KMS-11 (cell line): ENCODE data around the gene AP5Z1.

Experiments
- H2AFZ ChIP-seq: fragments of 200-600 bp; sonication (generic); 2 replicates; pipeline ENCODE4 v1.6.1; 2016; ENCODE audit warnings: antibody characterized with exemption, mixed run types, low read depth
- H3K27ac ChIP-seq: fragments of 200-600 bp; sonication (generic); 2 replicates; pipeline ENCODE4 v1.6.1; 2016; ENCODE audit warnings: mild to moderate bottlenecking, mixed run types
- H3K27me3 ChIP-seq: fragments of 200-600 bp; sonication (generic); 2 replicates; pipeline ENCODE4 v1.6.1; 2017; ENCODE audit warnings: mild to moderate bottlenecking, low read depth, mixed run types, moderate library complexity; ENCODE audit not compliant: insufficient read depth
- H3K36me3 ChIP-seq: fragments of 200-600 bp; sonication (generic); 2 replicates; pipeline ENCODE4 v1.6.1; 2017; ENCODE audit warnings: mild to moderate bottlenecking, mixed run types; ENCODE audit not compliant: insufficient read depth
- H3K4me1 ChIP-seq: fragments of 200-600 bp; sonication (generic); 2 replicates; pipeline ENCODE4 v1.6.1; 2016; ENCODE audit warnings: mild to moderate bottlenecking, low read depth, mixed run types; ENCODE audit not compliant: poor library complexity, severe bottlenecking
- H3K4me2 ChIP-seq: fragments of 200-600 bp; sonication (generic); 2 replicates; pipeline ENCODE4 v1.7.0; 2016; ENCODE audit warnings: mild to moderate bottlenecking, mixed run types
- H3K4me3 ChIP-seq: fragments of 200-600 bp; sonication (generic); IDR thresholded peaks from 2 replicates; pipeline ENCODE4 v1.6.1; 2017; ENCODE audit warnings: low read depth, low read length, mixed read lengths; ENCODE audit not compliant: insufficient read depth
- H3K79me2 ChIP-seq: fragments of 200-600 bp; sonication (generic); 2 replicates; pipeline ENCODE4 v1.6.1; 2016; ENCODE audit warnings: low read depth, mixed run types; ENCODE audit not compliant: insufficient read depth
- H3K9ac ChIP-seq: fragments of 200-600 bp; sonication (generic); 2 replicates; pipeline ENCODE4 v1.6.1; 2016; ENCODE audit warnings: mild to moderate bottlenecking, mixed run types
- H4K20me1 ChIP-seq: fragments of 200-600 bp; sonication (generic); 2 replicates; pipeline ENCODE4 v1.6.1; 2016; ENCODE audit warnings: mild to moderate bottlenecking, mixed run types; ENCODE audit not compliant: insufficient read depth
- CTCF ChIP-seq: fragments of 200-600 bp; sonication (generic); conservative IDR thresholded peaks from 2 replicates; pipeline ENCODE4 v1.6.1; 2017; ENCODE audit warnings: low read depth, mild to moderate bottlenecking, antibody characterized with exemption, low read length, moderate library complexity, mixed read lengths

The AP5Z1 gene

GRCh38 chr7:4837803-4838625, 62.6 kb downstream of the AP5Z1 start:
- Histone ChIP-seq H3K79me2 (no peaks in the 10 kb centered on the region), H4K20me1 (no peaks in the 10 kb centered on the region), H3K36me3 (no peaks in the 10 kb centered on the region), H3K9ac (no peak overlapping the region), H2AFZ (no peak overlapping the region), H3K4me2 (no peak overlapping the region), H3K27me3 (no peaks in the 10 kb centered on the region), H3K27ac (no peak overlapping the region), H3K4me1 (no peaks in the 10 kb centered on the region), H3K4me3 (no peak overlapping the region)
- TF ChIP-seq CTCF, result no peak

GRCh38 chr7:4838626-4839334, 63.4 kb downstream of the AP5Z1 start:
- Histone ChIP-seq H3K4me1 (no peaks in the 10 kb centered on the region), H3K79me2 (no peaks in the 10 kb centered on the region), H2AFZ (no peak overlapping the region), H3K4me3 (no peak overlapping the region), H3K9ac (no peak overlapping the region), H3K4me2 (no peak overlapping the region), H3K27me3 (no peaks in the 10 kb centered on the region), H3K27ac (no peak overlapping the region), H3K36me3 (no peaks in the 10 kb centered on the region), H4K20me1 (no peaks in the 10 kb centered on the region)
- TF ChIP-seq CTCF, result no peak

GRCh38 chr7:4840079-4840501, 64.7 kb downstream of the AP5Z1 start:
- H3K4me2 ChIP-seq, result no peak overlapping the region
- H3K4me1 ChIP-seq, result no peaks in the 10 kb centered on the region
- H3K9ac ChIP-seq, result no peak overlapping the region
- H3K27me3 ChIP-seq, result no peaks in the 10 kb centered on the region
- no peaks in the 10 kb centered on the region for H3K36me3 ChIP-seq
- H3K79me2 ChIP-seq, result no peaks in the 10 kb centered on the region
- H3K27ac ChIP-seq, result no peak overlapping the region
- no peak overlapping the region for H3K4me3 ChIP-seq
- TF ChIP-seq CTCF, result no peak
- no peaks in the 10 kb centered on the region for H4K20me1 ChIP-seq
- no peak overlapping the region for H2AFZ ChIP-seq
